ENCODE results near the gene NME9. TPM values are rescaled to one million over a fixed set of nuclear protein-coding genes. Genes with fewer than 3 reads are reported as not detected.

Gene NME9
- total RNA-seq, 1 experiment from 2014 or later, result 0.40 TPM

- no peaks in the 10 kb centered on the region for H4K20me1 ChIP-seq (ENCODE audit: low read length)
- POLR2A ChIA-PET (ENCODE audit: unreplicated experiment), result interaction anchor here (0.6 kb wide), 1 partner anchor 149 kb away, joined by 5 read pairs; no protein-coding TSS in a partner anchor
- no peak overlapping the region for H3K4me3 ChIP-seq (ENCODE audit: low read length)
- no peak overlapping the region for H2AFZ ChIP-seq (ENCODE audit: low read length)
- DNase-seq (no peak), ATAC-seq (no peak)
- no peaks in the 10 kb centered on the region for H3K9me2 ChIP-seq (replicated peaks; ENCODE audit: low read length)
- H3K36me3 ChIP-seq (ENCODE audit: low read depth, low read length), result no peaks in the 10 kb centered on the region
- H3K4me1 ChIP-seq (ENCODE audit: insufficient read depth, low read length), result peaks cover 6% of the 10 kb centered on the region; the same call in 1 of the 2 replicates
- no peak overlapping the region for H3K4me2 ChIP-seq (ENCODE audit: low read length)
- H3K79me2 ChIP-seq (ENCODE audit: low read length), result no peaks in the 10 kb centered on the region
- TF ChIP-seq CTCF (conservative IDR thresholded peaks at IDR 0.05; ENCODE audit: low read depth, low read length) (no peak), EZH2 (IDR thresholded peaks at IDR 0.05; ENCODE audit: low read length, unreplicated experiment) (no peak), EZH2phosphoT487 (IDR thresholded peaks at IDR 0.05; ENCODE audit: borderline replicate concordance, low read length) (no peak)
- no TSS peak for BruUV-seq (replicated peaks)
- no peaks in the 10 kb centered on the region for H3K9me3 ChIP-seq (ENCODE audit: low read length)
- CTCF ChIA-PET, result no interaction called here
- H3K27me3 ChIP-seq (ENCODE audit: low read length), result no peaks in the 10 kb centered on the region
- no peak overlapping the region for H3K27ac ChIP-seq (ENCODE audit: low read length)
- intact Hi-C loops (cut with micrococcal nuclease), result no loop called here
- H3F3A ChIP-seq (ENCODE audit: low read length, unreplicated experiment), result no peaks in the 10 kb centered on the region
- no peak overlapping the region for H3K9ac ChIP-seq (ENCODE audit: low read length)
Observed at GRCh38 chr3:138323971-138324370, 5.7 kb downstream of the NME9 start.

GRCh38 chr3:138317687-138318086, 12.0 kb downstream of the NME9 start:
- no peaks in the 10 kb centered on the region for H4K20me1 ChIP-seq (ENCODE audit: low read length)
- no peaks in the 10 kb centered on the region for H3F3A ChIP-seq (ENCODE audit: low read length, unreplicated experiment)
- H3K27me3 ChIP-seq (ENCODE audit: low read length), result no peaks in the 10 kb centered on the region
- H3K4me1 ChIP-seq (ENCODE audit: insufficient read depth, low read length), result no peaks in the 10 kb centered on the region
- BruUV-seq (replicated peaks), result no TSS peak
- H3K9me3 ChIP-seq (ENCODE audit: low read length), result no peaks in the 10 kb centered on the region
- TF ChIP-seq EZH2phosphoT487 (IDR thresholded peaks at IDR 0.05; ENCODE audit: borderline replicate concordance, low read length) (no peak), CTCF (conservative IDR thresholded peaks at IDR 0.05; ENCODE audit: low read depth, low read length) (no peak), EZH2 (IDR thresholded peaks at IDR 0.05; ENCODE audit: low read length, unreplicated experiment) (no peak)
- no peaks in the 10 kb centered on the region for H3K9me2 ChIP-seq (replicated peaks; ENCODE audit: low read length)
- no peak overlapping the region for H3K27ac ChIP-seq (ENCODE audit: low read length)
- ChIA-PET POLR2A (ENCODE audit: unreplicated experiment) (no interaction called here), CTCF (no interaction called here)
- ATAC-seq (no peak), DNase-seq (no peak)
- no peaks in the 10 kb centered on the region for H3K36me3 ChIP-seq (ENCODE audit: low read depth, low read length)
- H3K4me2 ChIP-seq (ENCODE audit: low read length), result no peak overlapping the region
- intact Hi-C loops (cut with micrococcal nuclease), result no loop called here
- H3K79me2 ChIP-seq (ENCODE audit: low read length), result no peaks in the 10 kb centered on the region
- no peak overlapping the region for H3K9ac ChIP-seq (ENCODE audit: low read length)
- H2AFZ ChIP-seq (ENCODE audit: low read length), result no peak overlapping the region
- no peak overlapping the region for H3K4me3 ChIP-seq (ENCODE audit: low read length)

- no peak overlapping the region for H2AFZ ChIP-seq (ENCODE audit: low read length)
- ChIA-PET POLR2A (ENCODE audit: unreplicated experiment) (no interaction called here), CTCF (no interaction called here)
- no peaks in the 10 kb centered on the region for H3K36me3 ChIP-seq (ENCODE audit: low read depth, low read length)
- DNase-seq (peak; percentile 8), ATAC-seq (no peak)
- no peak overlapping the region for H3K4me3 ChIP-seq (ENCODE audit: low read length)
- H3K9ac ChIP-seq (ENCODE audit: low read length), result no peak overlapping the region
- no peaks in the 10 kb centered on the region for H3K27me3 ChIP-seq (ENCODE audit: low read length)
- no peaks in the 10 kb centered on the region for H3F3A ChIP-seq (ENCODE audit: low read length, unreplicated experiment)
- TF ChIP-seq CTCF (conservative IDR thresholded peaks at IDR 0.05; ENCODE audit: low read depth, low read length), result no peak
- TF ChIP-seq EZH2 (IDR thresholded peaks at IDR 0.05; ENCODE audit: low read length, unreplicated experiment), result no peak
- TF ChIP-seq EZH2phosphoT487 (IDR thresholded peaks at IDR 0.05; ENCODE audit: borderline replicate concordance, low read length), result no peak
- H3K4me1 ChIP-seq (ENCODE audit: insufficient read depth, low read length), result no peaks in the 10 kb centered on the region
- no peaks in the 10 kb centered on the region for H3K79me2 ChIP-seq (ENCODE audit: low read length)
- no peaks in the 10 kb centered on the region for H3K9me3 ChIP-seq (ENCODE audit: low read length)
- no peak overlapping the region for H3K4me2 ChIP-seq (ENCODE audit: low read length)
- H4K20me1 ChIP-seq (ENCODE audit: low read length), result no peaks in the 10 kb centered on the region
- BruUV-seq (replicated peaks), result no TSS peak
- intact Hi-C loops (cut with micrococcal nuclease), result no loop called here
- H3K9me2 ChIP-seq (replicated peaks; ENCODE audit: low read length), result no peaks in the 10 kb centered on the region
- no peak overlapping the region for H3K27ac ChIP-seq (ENCODE audit: low read length)
Observed at GRCh38 chr3:138314751-138315150, 14.9 kb downstream of the NME9 start.

Data from PC-3 (cell line).